Stimulated activated CD4-positive, alpha-beta T cell treated with anti-CD3 and anti-CD28 coated beads, TNF-alpha, amount 100 ng/mL, for 24 hours (primary cell): ENCODE data around the gene ANKS3.

ENCODE experiments used
- DNase-seq, 3 experiments: peaks; one replicate each; pipeline ENCODE4 v3.0.0-alpha.2; 2020; ENCODE audit warnings: low read depth in 3 of 3

Gene ANKS3, protein sequence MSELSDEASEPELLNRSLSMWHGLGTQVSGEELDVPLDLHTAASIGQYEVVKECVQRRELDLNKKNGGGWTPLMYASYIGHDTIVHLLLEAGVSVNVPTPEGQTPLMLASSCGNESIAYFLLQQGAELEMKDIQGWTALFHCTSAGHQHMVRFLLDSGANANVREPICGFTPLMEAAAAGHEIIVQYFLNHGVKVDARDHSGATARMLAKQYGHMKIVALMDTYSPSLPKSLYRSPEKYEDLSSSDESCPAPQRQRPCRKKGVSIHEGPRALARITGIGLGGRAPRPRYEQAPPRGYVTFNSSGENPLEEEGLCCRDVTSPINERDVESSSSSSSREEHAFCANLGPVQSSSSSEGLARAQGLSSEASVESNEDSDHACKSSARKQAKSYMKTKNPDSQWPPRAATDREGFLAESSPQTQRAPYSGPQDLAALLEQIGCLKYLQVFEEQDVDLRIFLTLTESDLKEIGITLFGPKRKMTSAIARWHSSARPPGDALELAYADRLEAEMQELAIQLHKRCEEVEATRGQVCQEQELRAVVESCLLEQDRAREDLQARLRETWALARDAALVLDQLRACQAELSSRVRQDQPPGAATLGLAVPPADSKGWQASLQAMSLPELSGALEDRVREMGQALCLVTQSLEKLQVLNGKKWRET

GRCh38 chr16:4734063-4734729 lies at the start of gene ANKS3, which contains the start of gene DNAAF8:
Gene ANKS3, minus strand, starts transcription at chr16:4734271. Its CDS starts 4,122 bp downstream, at chr16:4730149.
Gene DNAAF8, plus strand, starts transcription at chr16:4734537. Its CDS starts 1,978 bp downstream, at chr16:4736515.
- DNase-seq: peak; percentile 65 to 83 (median 67)

GRCh38 chr16:4783251-4783950 lies 49.3 kb upstream of the ANKS3 start:
- no peak for DNase-seq

- no peak for DNase-seq
Measured at GRCh38 chr16:4780235-4780634, 46.2 kb upstream of the ANKS3 start.

GRCh38 chr16:4778050-4778392 lies 44.0 kb upstream of the ANKS3 start:
- no peak for DNase-seq

DNA sequence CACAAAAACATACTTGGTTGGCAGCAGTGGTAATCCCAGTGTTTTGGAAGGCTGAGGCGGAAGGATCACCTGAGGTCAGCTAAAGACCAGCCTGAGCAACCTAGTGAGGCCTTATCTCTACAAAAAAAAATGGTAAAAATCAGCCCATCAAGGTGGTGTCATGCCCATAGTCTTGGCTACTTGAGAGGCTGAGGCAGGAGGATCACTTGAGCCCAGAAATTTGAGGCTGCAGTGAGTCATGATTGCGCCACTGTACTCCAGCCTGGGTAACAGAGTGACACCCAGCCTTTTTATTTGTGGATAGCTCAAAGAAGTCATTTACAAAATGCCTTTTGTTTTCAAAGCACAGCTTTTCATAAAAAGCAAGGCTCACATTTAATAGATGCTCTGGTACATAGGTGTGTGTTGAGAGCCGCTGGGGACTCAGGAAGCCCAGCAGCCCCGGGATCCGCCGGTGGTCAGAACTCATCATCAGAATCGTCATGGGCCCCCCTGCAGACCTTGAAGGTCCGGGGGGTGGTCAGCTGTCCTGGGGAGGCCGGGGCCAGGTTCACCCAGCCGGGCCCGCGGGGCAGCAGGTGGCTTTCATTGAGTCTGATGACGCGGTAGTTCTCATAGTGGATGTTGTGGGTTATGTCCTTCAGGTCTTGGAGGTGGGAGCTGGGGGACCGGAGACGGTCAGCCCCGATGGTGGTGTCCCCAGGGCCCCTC lies 43.4 kb upstream of the ANKS3 start:
- DNase-seq: no peak

DNA sequence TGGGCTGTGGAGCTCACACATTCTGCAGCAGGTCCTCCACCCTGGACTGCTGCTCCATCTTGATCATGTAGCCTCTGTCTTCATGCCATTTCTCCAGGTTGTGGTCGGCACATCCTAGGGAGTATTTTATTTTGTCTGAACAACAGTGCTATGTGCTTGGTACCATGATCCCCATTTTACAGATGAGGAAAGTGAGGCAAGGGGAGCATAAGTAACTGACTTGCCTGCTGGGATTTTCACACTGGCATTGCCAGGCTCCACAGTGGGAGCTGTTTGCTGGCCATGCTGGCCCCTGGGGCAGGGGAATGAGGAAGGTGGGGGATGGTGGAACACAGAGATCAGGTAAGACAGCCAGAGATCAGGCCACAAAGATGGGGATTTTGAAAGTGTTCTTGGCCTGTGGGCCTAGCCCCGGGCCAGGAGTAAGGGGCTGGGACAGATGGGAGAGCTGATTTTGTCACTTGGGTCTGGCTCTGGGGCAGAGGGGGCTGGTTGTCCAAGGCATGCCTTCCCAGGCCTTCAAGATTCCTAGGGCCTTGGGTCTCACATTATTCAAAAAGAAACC lies 42.2 kb upstream of the ANKS3 start:
- no peak for DNase-seq

DNA sequence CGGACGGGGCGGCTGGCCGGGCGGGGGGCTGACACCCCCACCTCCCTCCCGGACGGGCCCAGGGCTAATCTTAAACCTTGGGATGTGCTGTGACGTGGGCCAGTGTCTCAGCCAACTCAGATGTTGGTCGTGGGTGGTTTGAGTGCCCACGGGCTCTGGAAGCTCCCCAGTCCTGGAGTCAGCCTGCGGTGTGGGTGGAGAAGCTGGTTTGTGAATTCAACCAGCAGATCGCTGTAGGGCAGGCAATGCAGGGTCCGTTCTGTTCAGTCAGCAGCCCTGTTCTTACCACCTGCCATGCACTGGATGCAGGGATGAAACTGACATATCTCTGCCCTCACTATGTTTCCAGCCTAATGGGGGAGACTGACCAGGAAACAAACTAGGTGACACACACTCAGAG lies 40.9 kb upstream of the ANKS3 start:
- no peak for DNase-seq

GRCh38 chr16:4772351-4772750 lies 38.3 kb upstream of the ANKS3 start:
- no peak for DNase-seq

DNA sequence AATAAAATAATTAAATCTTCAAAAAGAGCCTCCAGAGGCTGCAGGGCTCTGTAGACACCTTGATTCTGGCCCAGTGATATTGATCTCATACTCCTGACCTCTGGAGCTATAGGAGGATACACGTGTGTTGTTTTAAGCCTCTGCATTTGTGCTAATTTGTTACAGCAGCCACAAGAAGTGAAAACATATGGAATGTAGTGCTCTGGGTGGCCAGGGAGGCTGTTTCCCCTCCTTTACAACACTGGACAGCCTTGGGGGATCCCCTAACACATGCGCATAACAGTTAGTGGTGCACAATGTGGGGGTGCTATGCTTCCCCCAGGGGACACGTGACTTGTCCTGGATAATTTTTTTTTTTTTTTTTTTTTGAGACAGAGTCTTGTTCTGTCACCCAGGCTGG lies 37.6 kb upstream of the ANKS3 start:
- DNase-seq: no peak

DNA sequence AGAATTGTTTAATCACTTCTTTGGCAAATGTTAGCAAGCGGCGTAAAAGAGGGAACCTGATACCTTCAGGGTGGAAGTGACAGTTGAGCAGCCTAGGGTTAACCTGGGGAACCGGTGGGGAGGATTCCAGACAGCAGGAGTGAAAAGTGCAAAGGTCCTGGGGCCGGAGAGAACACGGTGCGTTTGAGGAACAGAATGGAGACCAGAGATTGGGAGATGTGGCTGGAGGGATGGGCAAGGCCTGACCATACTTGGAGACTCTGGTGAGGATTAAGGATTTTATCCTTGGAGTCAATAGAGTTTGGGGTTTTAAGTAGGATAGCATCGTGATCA lies 35.2 kb upstream of the ANKS3 start:
- DNase-seq: no peak

- DNase-seq: peak; percentile 76 to 96 (median 81)
Measured at GRCh38 chr16:4768549-4769305, 34.7 kb upstream of the ANKS3 start.

- no peak for DNase-seq
Measured at GRCh38 chr16:4767872-4768548, 33.9 kb upstream of the ANKS3 start.

DNA sequence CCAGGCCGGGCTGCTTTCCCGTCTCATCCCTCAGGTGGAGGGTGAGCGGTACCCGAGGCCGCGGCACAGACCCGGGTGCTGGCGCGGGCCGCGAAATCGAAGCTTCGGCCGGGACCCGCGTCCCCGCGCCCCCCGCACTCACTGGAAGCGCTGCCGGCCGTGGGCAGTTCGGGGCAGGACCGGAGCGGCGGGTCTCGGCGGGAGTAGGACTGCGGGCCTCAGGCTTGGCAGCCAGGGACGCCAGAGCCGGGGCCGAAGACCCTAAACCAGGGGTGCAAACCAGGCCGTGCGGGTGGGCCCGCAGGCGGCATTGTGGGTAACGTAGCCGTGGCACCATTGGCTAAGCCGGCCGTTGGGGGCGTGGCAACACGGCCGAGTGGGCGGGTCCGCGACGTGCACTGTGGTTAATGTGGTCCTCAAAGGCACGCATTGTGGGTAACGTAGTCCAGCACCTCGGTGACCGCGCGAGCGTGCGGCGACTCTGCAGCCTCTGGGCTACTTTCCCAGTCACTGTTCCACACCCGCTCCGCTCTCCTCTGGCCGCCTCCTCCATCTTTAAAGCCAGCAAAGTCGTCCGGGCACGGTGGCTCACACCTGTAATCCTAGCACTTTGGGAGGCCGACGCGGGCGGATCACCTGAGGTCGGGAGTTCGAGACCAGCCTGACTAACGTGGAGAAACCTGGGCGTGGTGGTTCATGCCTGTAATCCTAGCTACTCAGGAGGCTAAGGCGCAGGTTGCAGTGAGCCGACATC lies 33.0 kb upstream of the ANKS3 start, which contains the start of gene ZNF500:
ZNF500 (minus strand) TSS at position 288 of the 754 bp plus-strand sequence. CDS start 1,184 bp downstream, outside the sequence.
- peak; percentile 96 to 98 (median 96) for DNase-seq

GRCh38 chr16:4765511-4766474 lies 31.7 kb upstream of the ANKS3 start:
- DNase-seq: no peak

DNA sequence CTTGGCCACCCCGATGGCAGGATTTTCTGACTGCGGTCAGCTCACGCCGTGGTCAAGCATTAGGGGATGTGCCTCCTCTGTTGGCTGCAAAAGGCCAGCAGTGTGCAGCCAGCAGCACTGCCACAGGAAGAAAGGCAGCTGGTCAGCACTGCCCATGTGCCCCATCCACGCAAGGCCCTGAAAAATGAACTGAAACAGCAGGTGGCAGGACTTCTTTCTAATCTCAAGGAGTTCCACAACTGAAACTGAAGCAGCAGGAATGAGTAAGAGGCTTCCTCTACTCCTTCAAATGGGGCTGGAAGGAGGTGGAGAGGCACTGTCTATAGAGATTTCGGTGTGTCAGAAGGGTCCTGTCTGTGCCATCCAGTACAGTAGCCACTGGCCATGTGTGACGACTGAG lies 29.7 kb upstream of the ANKS3 start:
- no peak for DNase-seq

DNA sequence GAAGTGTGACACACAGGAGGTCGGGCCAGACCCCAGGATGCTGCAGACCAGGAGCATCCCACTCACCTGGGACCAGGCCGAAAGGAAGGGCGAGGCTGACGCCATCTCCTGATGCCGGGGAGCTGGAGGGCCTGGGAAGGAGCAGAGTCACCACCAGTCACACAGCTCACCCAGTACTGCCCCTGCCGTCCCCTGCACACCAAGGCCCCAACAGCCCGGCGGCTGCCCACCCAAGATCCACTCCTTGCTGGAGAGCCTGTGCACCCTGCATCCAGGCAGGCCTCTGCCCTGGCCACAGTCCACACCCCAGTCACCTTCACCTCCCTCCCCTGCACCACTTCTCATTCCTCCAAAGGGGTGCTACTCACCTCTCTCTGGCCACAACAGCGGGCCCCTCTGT lies 28.1 kb upstream of the ANKS3 start:
- DNase-seq: no peak

GRCh38 chr16:4760221-4760910 lies 26.3 kb upstream of the ANKS3 start:
- no peak for DNase-seq
